Upper lobe of left lung (tissue), 4 donors: ENCODE measurements around the gene ADIG.

ENCODE experiments used
- EP300 ChIP-seq, 4 donors: sonication (generic); formaldehyde crosslinking; IDR thresholded peaks; one replicate each; pipeline ENCODE4 v1.5.1; 2017; ENCODE audit warnings: antibody characterized with exemption in 4 of 4, control low read depth in 2 of 4
- POLR2A ChIP-seq, 4 donors: fragments of 450-650 bp; IDR thresholded peaks; one replicate each; pipeline ENCODE4 v1.5.1; 2016 to 2017; ENCODE audit warnings: antibody characterized with exemption in 4 of 4, mild to moderate bottlenecking in 2 of 4
- POLR2AphosphoS5 ChIP-seq, 2 donors: sonication (generic); formaldehyde crosslinking; IDR thresholded peaks; one replicate each; pipeline ENCODE4 v1.5.1; 2017; ENCODE audit warnings: antibody characterized with exemption in 2 of 2

DNA sequence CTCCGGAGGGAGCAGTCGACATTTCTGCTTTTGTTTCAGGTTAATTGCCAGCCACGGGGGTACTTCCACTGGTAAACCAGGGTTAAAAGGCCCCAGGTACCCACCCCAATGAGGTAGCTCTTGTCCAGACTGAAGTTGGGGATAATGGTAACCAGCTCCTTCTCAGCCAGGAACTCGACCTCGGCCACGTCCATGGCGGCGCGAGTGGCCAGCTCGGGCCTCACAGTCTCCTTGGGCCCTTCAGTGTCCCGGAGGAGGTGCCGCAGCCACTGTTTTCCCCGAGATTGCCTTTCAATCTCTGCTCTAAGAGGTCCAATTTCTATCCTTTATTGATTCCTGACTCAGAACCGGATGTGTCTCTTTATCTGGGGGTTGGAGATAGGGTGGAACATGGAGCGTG lies 34.3 kb downstream of the ADIG start:
- TF ChIP-seq EP300 (IDR thresholded peaks at IDR 0.05): no peak
- TF ChIP-seq POLR2A (IDR thresholded peaks at IDR 0.05): no peak
- TF ChIP-seq POLR2AphosphoS5 (IDR thresholded peaks at IDR 0.05): no peak
